Activated B cell treated with CpG ODN at 0.5 μM for 24 hours (primary cell): ENCODE results near the gene LMO1. TPM values are rescaled to one million over a fixed set of nuclear protein-coding genes. Genes with fewer than 3 reads are reported as not detected.

Source experiments
- ATAC-seq: fragments of 200-7000 bp; cut with Tn5 transposase; one replicate; pipeline ENCODE4 v1.10.0; 2021; ENCODE audit warnings: low read depth, mild to moderate bottlenecking, moderate library complexity
- CTCF ChIA-PET: fragments of 350-600 bp; sonication (Branson Sonifier 250); formaldehyde crosslinking; loops from one replicate; lab custom pipeline; 2021; ENCODE audit warnings: antibody characterized with exemption; lab: Charles Lee
- POLR2A ChIA-PET: fragments of 350-600 bp; sonication (Branson Sonifier 250); formaldehyde crosslinking; loops from one replicate; lab custom pipeline; 2021; ENCODE audit warnings: antibody characterized with exemption; lab: Charles Lee
- DNase-seq: peaks from one replicate; pipeline ENCODE4 v3.0.0; 2022
- H3K27ac Mint-ChIP-seq: one replicate; pipeline ENCODE4 v1.8.0; 2020; ENCODE audit warnings: mixed read lengths
- H3K27me3 Mint-ChIP-seq: one replicate; pipeline ENCODE4 v1.8.0; 2021; ENCODE audit warnings: mixed read lengths
- H3K36me3 Mint-ChIP-seq: one replicate; pipeline ENCODE4 v1.8.0; 2021; ENCODE audit warnings: low read depth, mixed read lengths
- H3K4me1 Mint-ChIP-seq: one replicate; pipeline ENCODE4 v1.8.0; 2021; ENCODE audit warnings: mixed read lengths
- H3K4me3 Mint-ChIP-seq: one replicate; pipeline ENCODE4 v1.8.0; 2020; ENCODE audit warnings: mild to moderate bottlenecking, mixed read lengths
- H3K9me3 Mint-ChIP-seq: one replicate; pipeline ENCODE4 v1.8.0; 2020; ENCODE audit warnings: mixed read lengths
- CTCF ChIP-seq: fragments of 200-600 bp; IDR thresholded peaks from one replicate; pipeline ENCODE4 v1.8.0; 2022; ENCODE audit warnings: antibody characterized with exemption, mild to moderate bottlenecking
- intact Hi-C: fragments of 100-400 bp; cut with micrococcal nuclease; formaldehyde crosslinking; loops from one replicate; pipeline ENCODE4 v1.15.1; 2024
- total RNA-seq: library from RNA; stranded (reverse); gene quantifications from 2 replicates; pipeline ENCODE4 v1.2.3, GENCODE V29; 2022

The LMO1 gene
- total RNA-seq, 1 donor from 2014 or later, result not detected

GRCh38 chr11:8309311-8309710 lies 45.6 kb upstream of the LMO1 start:
- H3K9me3 Mint-ChIP-seq, result peaks cover 4% of the 10 kb centered on the region

GRCh38 chr11:8307601-8308000 lies 43.9 kb upstream of the LMO1 start:
- POLR2A ChIA-PET, result no interaction called here

More at GRCh38 chr11:8309311-8309710, 45.6 kb upstream of the LMO1 start:
- Mint-ChIP-seq H3K36me3 (no peaks in the 10 kb centered on the region), H3K27ac (no peak overlapping the region), H3K4me1 (no peaks in the 10 kb centered on the region), H3K4me3 (no peak overlapping the region), H3K27me3 (peaks cover 3% of the 10 kb centered on the region)
- CTCF ChIA-PET, result no interaction called here
- ATAC-seq (no peak), DNase-seq (no peak)
- no peak for TF ChIP-seq CTCF
- intact Hi-C loops, result no loop called here
- POLR2A ChIA-PET, result no interaction called here

GRCh38 chr11:8301622-8302021 lies 37.9 kb upstream of the LMO1 start:
- ATAC-seq (no peak), DNase-seq (no peak)
- POLR2A ChIA-PET, result no interaction called here
- no peak for TF ChIP-seq CTCF
- Mint-ChIP-seq H3K36me3 (peaks cover 2% of the 10 kb centered on the region), H3K27me3 (peaks cover 23% of the 10 kb centered on the region), H3K9me3 (peaks cover 13% of the 10 kb centered on the region), H3K27ac (no peak overlapping the region), H3K4me3 (no peak overlapping the region), H3K4me1 (no peaks in the 10 kb centered on the region)
- CTCF ChIA-PET, result no interaction called here
- intact Hi-C loops, result no loop called here

More at GRCh38 chr11:8307601-8308000, 43.9 kb upstream of the LMO1 start:
- CTCF ChIA-PET, result interaction anchor here (0.9 kb wide), 1 partner anchor 114 kb away, joined by 3 read pairs; no protein-coding TSS in a partner anchor
- ATAC-seq (no peak), DNase-seq (no peak)
- Mint-ChIP-seq H3K4me3 (no peak overlapping the region), H3K36me3 (peaks cover 2% of the 10 kb centered on the region), H3K27me3 (peaks cover 5% of the 10 kb centered on the region), H3K27ac (no peak overlapping the region), H3K9me3 (peaks cover 9% of the 10 kb centered on the region), H3K4me1 (no peaks in the 10 kb centered on the region)
- intact Hi-C loops, result no loop called here
- no peak for TF ChIP-seq CTCF

- DNase-seq (no peak), ATAC-seq (no peak)
- TF ChIP-seq CTCF, result no peak
- H3K4me3 Mint-ChIP-seq, result no peak overlapping the region
- intact Hi-C loops, result no loop called here
- H3K27ac Mint-ChIP-seq, result no peak overlapping the region
- CTCF ChIA-PET, result no interaction called here
- POLR2A ChIA-PET, result no interaction called here
- H3K9me3 Mint-ChIP-seq, result peaks cover 9% of the 10 kb centered on the region
- H3K36me3 Mint-ChIP-seq, result peaks cover 2% of the 10 kb centered on the region
- peaks cover 21% of the 10 kb centered on the region for H3K27me3 Mint-ChIP-seq
- H3K4me1 Mint-ChIP-seq, result no peaks in the 10 kb centered on the region
Measured at GRCh38 chr11:8298801-8299786, 35.4 kb upstream of the LMO1 start.

- no peak overlapping the region for H3K4me3 Mint-ChIP-seq
- no peak for TF ChIP-seq CTCF
- ChIA-PET POLR2A (no interaction called here), CTCF (no interaction called here)
- no peak overlapping the region for H3K27ac Mint-ChIP-seq
- DNase-seq (no peak), ATAC-seq (no peak)
- no peaks in the 10 kb centered on the region for H3K36me3 Mint-ChIP-seq
- H3K4me1 Mint-ChIP-seq, result no peaks in the 10 kb centered on the region
- H3K27me3 Mint-ChIP-seq, result peaks cover 19% of the 10 kb centered on the region
- intact Hi-C loops, result no loop called here
- peaks cover 8% of the 10 kb centered on the region for H3K9me3 Mint-ChIP-seq
Measured at GRCh38 chr11:8297781-8298440, 34.2 kb upstream of the LMO1 start.
